Measurements from ENCODE around the gene PRKAR1B.
"Not testable (repeated sequence)": the region's sequence is repeated elsewhere in the genome, so short reads cannot be mapped to it uniquely, and the experiment has no call there.

The PRKAR1B gene

DNA sequence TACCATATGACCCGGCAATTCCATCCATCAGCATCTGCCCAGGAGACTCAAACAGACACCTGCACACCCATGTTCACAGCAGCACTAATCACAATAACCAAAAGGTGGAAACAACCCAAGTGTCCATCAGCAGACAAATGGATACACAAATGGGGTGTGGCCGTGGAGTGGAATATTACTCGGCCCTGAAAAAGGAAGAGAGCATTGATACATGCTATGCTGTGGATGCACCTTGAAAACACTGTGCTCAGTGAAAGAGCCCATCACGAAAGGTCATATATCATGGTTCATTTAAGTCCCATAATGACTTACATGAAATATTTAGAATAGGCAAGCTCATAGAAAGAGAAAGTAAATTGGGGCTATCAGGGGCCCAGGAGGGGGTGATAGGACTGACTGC, 58.1 kb downstream of the PRKAR1B start:
- no peak for DNase-seq (ENCODE audit: low spot score)

DNA sequence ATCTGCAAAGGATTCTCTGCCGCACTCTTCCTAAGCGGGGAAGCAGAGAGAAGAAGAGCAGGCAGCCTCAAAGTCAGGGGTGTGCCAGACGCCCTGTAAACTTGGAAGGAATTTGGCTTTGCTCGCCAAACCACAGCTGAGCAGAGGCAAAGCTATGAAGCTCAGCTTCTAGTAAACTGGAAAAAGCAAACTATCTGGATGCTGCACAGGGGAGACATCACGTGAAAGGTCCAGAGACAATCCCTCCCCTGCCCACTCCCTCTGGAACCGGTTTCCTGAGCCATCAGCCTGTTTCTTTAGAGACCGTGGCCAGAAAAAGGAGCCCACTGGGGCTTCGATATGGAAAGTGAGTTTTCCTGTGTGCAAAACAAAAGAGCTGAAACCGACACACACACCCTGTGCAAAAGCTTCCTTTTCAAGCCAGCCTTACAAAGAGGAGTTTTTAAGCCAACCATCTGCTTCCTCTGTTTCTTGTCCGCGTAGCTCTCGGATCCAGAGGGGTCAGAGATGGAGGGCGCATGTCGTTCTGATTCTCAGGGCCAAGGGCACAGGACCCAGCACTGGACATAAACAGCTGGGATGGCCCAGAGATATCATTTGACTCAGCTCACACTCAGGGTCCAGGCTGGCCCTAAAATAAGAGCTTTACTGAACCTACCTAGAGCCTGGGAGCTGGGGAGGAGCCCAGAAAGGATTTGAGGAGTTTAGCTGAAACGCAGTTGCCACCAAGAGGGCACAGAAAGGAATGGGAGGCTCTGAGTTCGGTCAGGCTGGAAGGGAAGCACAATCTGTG, 58.7 kb downstream of the PRKAR1B start:
- no peak for DNase-seq (ENCODE audit: low spot score)

DNA sequence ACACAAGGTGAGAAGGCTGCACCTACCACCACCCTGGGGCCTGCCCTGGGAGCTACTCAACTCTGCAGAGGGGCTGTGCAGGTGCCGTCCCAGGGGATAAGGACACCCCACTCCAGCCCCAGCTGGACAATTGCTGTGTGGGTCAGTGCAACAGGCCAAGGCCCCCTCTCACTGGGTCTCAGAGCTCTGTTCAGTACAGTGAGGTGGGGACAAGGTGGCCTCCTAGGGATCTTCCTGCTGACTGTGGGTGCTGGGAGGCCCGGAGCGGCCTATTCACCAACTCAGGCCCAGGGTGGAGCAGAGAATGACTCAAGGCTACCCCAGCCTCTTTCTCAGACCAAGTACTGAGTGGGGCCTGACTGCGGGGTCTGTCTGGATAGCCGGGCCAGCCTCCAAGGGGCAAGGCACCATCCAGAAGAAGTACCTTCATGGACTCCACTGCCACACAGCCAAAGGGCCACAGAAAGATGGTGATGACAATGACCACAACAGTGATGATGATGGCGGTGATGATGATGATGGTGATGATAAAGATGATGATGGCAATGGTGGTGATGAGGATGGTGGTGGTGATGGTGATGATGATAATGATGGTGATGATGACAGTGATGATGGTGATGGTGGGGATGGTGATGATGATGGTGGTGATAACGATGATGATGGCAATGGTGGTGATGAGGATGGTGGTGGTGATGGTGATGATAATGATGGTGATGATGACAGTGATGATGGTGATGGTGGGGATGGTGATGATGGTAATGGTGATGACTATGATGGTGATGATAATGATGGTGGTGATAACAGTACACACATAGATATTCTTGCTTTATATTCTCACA, 60.4 kb downstream of the PRKAR1B start:
- DNase-seq (ENCODE audit: low spot score): no peak

DNA sequence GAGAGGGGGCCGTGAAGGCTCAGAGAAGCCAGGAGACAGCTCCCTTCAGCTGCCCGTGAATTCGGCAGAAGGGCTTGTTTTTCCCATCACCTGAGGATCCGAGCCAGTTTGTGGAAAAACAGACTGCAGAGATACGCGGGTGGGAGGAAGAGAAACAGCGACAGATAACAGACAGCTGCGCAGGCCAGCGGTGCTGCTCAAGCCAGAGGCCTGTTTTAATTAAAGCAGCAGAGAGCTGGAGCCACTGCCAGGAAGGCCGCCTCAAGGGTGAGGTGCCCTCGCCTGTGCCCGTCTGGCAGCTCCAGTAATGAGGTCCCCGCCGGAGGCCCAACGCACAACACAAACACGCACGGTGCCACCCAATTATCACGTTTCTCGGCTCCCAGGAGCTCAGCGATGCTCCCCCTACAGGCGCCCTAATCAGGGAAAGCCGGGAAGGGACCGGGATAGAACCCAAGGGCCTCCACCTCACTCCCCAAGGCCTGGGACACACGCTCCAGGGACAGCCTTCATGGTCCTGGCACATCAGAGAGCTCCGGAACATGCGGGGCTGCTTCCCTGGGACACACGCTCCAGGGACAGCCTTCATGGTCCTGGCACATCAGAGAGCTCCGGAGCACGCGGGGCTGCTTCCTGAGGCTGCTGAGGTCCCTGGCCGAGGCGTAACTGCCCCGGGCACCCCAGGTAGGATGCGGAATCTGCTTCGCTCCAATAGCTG, 61.2 kb downstream of the PRKAR1B start:
- DNase-seq (ENCODE audit: low spot score): peak; percentile 15

DNA sequence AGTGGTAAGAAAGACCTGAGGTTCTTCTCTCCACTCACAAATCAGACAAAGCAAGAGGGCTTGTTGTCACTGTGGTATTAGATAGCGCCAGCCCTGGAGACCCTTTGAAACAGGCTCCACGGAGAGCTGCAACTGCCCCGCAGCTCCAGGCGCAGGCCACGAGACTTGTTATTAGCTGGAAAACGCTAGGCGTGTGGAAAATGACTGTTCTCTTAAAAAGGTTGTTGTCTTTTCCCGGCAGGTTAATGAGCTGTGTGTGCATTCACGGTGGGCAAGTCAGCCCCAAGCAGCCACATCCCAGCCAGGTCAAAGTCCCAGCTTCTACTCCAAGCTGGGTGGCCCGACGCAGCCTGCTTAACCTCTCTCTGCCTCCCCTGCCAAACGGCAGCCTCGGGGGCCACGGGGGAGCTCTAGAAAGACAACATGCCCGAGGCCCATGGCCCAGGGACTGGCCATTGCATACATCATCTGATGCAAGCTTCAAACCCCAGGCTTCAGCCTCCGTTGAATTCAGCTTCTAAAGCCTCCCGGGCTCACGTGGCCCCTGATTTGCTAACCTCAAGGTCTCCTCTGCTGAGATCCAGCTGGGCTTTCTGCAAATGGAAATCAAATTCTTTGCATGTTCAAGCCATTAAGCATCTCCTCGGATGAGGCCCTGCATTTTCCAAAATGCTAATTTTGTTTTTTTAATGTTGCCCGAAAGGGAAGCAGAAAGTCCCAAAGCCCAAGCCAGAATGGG, 61.9 kb downstream of the PRKAR1B start:
- no peak for DNase-seq (ENCODE audit: low spot score)

DNA sequence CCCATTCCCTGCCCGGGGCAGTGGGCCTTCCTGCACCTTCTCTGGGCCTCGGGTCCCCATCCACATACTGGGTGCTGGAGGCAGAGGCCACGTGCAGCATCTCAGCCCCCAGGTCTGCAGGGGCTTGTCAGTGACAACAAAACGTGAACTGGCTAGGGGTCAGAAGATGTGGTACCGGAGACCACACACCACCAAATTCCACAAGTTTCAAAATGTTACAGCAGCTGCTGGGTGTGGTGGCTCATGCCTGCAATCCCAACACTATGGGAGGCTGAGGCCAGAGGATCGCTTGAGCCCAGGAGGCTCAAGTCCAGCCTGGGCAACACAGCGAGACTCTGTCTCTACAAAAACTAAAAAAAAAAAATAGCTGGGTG, 62.7 kb downstream of the PRKAR1B start:
- no peak for DNase-seq (ENCODE audit: low spot score)

DNA sequence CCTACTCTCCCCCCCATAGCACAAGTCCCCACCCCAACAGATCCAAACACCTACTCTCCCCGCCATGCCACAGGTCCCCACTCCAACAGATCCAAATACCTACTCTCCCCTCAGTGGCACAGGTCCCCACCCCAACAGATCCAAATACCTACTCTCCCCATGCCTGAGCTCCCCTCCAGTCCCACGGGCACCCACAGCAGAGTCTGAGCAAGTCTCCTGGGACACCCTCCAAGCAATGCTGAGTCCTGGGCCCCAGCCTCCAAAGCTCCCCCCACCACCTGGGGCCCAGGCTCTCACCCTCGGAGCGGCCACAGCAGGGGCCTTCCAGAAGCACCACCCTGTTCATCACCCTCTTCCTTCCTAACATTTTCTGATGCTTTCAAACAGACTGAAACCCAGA, 64.5 kb downstream of the PRKAR1B start:
- DNase-seq (ENCODE audit: low spot score): no peak

DNA sequence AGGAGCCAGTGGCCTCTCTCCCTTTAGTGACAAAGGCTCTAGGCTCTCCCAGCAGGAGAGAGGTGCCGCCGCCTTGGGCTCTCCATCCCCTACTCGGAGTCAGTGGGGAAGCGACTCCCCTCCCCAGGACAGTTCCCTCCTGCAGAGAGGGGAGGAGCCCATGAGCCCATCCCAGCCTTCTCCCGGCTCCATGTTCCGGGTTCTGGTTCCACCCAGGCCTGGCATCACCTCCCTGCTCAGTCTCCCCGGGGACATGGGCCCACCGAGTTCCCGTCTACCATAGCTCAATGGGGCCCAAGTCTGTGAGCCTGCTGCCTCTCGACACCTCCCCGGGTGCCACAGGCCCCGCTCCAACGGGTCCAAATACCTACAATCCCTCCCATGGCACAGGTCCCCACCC, 67.1 kb downstream of the PRKAR1B start:
- no peak for DNase-seq (ENCODE audit: low spot score)

DNA sequence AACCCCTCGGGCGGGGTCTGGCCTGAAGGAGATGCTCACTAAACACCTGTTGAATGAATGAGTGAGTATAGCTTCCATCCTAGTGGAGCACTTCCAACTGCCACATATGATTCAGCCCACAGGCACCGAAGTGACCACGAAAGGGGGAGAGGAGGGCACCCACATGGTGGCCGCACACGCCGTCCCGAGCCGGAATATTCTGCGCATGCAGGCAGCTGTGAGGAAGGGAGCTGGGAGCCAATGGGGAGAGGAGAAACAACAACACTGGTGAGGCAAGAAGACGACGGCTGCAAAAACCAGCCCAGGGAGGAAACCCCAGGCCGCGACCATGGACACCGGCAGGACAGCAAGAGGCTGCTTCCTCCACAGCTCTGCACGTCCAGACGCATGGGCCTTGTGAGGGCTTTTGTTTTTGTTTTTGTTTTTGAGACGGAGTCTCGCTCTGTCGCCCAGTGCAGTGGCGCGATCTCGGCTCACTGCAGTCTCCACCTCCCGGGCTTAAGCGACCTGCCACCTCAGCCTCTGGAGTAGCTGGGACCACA, 67.7 kb downstream of the PRKAR1B start:
- no peak for DNase-seq (ENCODE audit: low spot score)

DNA sequence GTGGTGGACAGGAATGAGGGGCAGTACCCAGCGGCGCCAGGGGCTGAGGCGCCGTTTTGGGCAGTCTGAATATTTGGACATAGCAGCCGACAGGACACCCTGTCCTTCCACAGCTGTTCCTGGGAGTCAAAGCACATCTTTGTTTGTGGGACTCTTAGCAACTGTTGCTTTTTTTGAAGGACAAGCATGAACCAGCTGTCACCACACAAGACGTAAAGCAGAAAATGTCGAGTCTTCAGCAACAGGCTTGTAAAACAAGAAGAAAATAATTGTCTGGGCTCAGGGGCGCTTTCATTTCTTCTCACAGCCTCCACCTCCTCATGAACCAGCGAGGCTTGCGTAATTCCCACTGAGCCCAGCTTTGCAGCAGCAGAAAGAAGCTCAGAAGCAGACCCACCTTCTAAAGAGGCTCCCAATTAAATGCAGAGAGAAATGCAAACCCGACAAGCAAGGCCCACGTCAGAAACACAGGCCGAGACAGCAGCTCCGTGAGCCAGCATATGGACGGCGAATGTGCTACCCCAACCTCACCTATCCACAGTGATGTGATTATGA, 69.4 kb downstream of the PRKAR1B start:
- DNase-seq (ENCODE audit: low spot score): peak; percentile 27

DNA sequence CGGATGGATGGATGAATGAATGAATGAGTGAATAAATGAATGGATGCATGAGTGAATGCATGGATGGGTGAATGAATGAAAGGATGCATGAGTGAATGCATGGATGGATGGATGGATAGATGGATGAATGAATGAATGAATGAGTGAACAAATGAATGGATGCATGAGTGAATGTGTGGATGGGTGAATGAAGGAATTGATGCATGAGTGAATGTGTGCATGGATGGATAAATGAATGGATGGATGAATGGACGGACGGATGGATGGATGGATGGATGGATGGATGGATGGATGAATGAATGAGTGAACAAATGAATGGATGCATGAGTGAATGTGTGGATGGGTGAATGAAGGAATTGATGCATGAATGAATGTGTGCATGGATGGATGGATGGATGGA, 70.1 kb downstream of the PRKAR1B start:
- DNase-seq (ENCODE audit: low spot score): not testable (repeated sequence)

DNA sequence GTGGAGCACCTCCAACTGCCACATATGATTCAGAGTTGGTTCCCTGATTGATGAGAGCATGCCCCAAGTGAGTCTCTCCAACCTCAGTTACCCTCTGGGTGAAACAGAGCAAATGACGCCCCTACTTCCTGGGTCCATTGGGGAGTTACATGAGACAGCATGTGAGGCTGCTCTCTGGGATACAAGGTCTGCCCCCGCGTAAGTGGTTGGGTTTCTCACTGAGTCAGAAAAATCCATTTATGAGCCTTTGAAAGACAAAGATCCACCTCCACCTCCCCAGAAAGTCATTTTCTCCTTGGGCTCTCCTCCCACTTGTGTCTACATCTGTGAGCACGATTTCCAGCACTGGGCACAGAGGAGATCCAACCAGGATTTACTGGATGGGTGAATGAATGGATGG, 71.3 kb downstream of the PRKAR1B start:
- no peak for DNase-seq (ENCODE audit: low spot score)

DNA sequence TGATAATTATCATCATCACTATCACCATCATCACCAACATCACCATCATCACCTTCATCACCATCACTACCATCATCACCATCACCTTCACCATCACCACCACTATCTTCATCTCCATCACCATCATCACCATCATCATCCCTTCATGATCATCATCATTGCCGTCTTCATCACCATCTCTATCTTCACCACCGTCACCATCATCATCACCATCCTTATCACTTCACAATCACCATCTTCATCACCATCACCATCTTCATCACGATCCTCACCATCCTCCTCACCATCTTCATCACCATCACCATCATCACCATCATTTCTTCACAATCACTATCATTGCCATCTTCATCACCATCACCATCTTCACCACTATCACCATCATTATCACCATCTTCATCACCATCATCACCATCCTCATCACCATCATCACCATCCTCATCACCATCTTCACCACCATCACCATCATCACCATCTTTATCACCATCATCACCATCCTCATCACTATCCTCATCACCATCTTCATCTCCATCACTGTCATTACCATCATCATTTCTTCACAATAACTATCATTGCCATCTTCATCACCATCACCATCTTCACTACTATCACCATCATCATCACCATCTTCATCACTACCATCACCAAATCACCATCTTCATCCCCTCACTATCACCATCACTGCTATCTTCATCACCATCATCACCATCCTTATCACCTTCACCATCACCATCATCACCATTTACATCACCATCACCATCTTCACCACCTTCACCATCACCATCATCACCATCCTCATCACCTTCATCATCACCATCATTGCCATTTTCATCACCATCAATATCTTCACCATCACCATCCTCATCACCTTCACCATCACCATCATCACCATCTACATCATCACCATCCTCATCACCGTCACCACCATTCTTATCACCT, 73.0 kb downstream of the PRKAR1B start:
- no peak for DNase-seq (ENCODE audit: low spot score)

DNA sequence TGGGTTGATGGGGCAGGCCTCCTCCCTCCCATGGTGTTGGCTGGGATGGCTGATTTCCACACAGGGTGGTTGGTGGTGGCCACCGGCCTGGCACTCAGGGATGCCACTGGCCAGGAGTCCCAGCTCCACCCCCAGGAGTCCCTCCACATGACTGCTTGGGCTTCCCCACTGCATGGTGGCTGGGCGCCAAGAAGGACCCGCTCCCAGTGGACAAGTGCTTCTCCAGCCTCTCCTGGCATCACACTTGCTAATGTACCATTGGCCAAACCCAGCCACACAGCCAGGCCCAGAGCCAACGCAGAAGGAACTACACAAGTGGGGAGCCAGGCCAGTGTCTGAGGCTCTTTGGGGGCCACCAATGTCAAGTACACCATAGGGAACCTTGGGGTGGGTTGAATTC, 74.2 kb downstream of the PRKAR1B start:
- DNase-seq (ENCODE audit: low spot score): no peak

DNA sequence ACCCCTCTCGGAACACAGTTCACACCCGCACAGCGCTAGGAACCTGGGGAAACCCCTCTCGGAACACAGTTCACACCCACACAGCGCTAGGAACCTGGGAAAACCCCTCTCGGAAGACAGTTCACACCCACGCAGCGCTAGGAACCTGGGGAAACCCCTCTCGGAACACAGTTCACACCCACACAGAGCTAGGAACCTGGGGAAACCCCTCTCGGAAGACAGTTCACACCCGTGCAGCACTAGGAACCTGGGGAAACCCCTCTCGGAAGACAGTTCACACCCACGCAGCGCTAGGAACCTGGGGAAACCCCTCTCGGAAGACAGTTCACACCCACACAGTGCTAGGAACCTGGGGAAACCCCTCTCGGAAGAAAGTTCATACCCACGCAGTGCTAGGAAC, 74.9 kb downstream of the PRKAR1B start:
- not testable (repeated sequence) for DNase-seq (ENCODE audit: low spot score)

DNA sequence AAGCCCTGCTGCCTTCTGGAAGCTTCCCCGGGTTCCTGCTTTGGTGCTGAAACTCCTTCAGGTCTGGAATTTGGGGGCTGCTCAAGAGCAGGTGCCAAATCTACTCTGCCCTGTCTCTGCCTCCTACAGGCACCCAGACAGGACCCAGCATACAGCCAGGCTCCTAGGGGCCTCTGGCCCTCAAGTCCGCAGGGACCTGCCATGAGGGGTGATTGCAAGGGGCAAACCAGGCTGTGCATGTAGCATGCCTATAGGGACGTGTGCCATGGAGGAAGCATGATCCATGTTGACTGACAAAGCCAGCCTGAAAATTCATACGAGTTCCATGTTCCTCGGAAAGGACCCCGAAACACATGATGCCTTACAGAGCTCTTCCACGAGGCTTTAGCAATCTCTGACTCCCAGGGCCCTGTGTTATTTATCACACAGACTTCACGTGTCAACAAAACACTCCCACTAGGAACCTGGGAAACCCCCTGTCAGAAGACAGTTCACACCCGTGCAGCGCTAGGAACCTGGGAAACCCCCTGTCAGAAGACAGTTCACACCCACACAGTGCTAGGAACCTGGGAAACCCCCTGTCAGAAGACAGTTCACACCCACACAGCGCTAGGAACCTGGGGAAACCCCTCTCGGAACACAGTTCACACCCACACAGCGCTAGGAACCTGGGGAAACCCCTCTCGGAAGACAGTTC, 75.9 kb downstream of the PRKAR1B start:
- no peak for DNase-seq (ENCODE audit: low spot score)

DNA sequence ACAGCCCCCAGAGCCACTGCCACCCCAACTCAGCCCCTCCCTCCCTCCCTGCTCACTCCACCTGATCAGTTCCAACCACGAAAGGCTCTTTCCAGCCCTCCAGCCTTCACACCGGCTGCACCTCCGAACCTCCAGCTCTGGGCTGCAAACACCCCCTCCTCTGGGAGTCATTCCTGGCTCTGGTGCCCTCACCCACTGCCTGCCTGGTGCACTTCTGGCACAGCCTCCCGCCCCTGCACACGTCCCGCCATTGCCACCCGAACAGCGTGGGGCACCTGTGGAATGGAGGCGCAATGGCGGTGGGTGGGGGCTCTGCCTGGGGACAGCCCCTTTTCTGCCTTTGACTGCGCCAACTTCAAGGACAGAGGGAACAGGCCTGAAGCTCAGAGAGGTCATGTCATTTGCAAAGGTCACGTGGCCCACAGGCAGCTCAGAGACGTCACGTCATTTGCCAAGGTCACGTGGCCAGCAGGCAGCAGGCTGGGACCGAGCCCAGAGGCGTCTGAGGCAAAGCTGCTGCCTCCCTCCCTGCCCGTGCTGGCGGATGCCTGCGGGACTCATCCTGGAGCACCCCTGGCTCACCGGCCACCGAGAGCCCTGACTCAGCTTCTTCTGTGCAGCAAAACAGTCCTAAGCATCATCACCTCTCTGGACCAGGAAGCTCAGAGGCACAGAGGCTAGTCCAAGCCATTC, 76.6 kb downstream of the PRKAR1B start:
- no peak for DNase-seq (ENCODE audit: low spot score)

DNA sequence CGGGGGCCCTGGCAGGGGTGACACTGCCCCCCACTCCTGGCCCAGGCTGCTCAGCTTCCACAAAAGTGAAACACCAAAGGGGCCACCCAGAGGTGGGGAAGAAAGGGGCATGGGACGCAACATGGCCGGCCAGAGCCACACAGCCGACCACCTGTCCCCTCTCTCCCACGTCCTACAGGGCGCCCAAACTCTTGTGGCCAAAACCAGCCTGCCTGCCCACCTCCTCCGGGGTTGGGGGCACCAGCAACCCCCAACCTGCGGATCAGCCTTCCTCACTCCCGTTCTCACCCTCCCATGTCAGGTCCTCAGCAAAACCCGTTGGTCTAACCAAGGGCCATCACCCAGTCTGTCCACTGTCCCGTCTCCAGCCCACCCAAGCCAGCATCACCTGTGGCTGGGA, 80.1 kb downstream of the PRKAR1B start:
- no peak for DNase-seq (ENCODE audit: low spot score)

DNA sequence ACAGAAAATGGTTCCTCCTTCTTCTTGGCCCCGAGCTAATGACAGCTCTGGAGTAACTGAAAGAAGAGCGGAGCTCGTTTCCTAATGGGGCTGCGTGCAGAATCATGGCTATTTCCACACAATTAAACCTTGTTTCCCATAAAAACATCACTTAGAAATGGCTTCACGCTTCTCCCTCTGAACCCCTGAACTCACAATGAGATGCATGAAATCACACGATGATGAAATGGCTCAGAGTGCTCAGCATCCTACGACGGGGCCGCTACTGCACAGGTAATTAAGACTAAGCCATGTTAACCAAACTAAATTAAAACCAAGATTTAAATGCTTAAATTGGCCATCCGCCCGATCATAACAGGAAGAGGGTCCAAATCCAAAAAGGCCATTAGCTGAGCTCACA, 80.6 kb downstream of the PRKAR1B start:
- no peak for DNase-seq (ENCODE audit: low spot score)

All from SK-N-DZ (cell line).